Measurements from ENCODE around the gene HMG20B. TPM values are rescaled to one million over a fixed set of nuclear protein-coding genes. Genes with fewer than 3 reads are reported as not detected.

The HMG20B gene
- total RNA-seq, 1 experiment from 2014 or later: 588 TPM

DNA sequence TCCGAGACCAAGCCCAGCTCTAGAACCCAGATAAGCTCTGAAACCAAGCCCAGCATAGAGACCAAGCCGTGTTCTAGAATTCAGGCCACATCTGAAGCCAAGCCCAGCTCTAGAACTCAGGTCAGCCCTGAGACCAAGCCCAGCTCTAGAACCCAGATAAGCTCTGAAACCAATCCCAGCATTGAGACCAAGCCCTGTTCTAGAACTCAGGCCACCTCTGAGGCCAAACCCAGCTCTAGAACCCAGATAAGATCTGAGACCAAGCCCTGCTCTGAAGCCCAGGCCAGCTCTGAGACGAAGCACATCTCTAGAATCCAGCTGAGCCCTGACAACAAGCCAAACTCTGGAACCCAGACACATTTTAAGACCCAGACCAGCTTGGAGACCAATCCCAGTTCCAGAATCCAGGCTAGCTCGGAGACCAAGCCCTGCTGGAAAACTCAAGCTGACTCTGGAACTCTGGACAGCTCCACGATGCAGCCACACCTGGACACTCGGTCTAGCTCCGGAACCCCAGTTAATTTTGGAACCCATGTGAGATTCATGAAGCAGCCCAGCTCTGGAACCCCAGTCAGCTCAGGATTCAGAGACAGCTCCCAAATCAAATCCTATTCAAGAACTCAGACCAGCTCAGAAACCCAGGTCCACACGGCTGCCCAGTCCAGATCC is 18.4 kb downstream of the HMG20B start:
- DNase-seq (ENCODE audit: low read depth, low spot score): no peak
- in situ Hi-C loops (cut with HindIII; ENCODE audit: low pct_unique_long_range_greater_than_20kb, low sequenced_read_pairs): no loop called here

GRCh38 chr19:3591876-3592613 is 19.3 kb downstream of the HMG20B start:
- no peak for DNase-seq (ENCODE audit: low read depth, low spot score)
- in situ Hi-C loops (cut with HindIII; ENCODE audit: low pct_unique_long_range_greater_than_20kb, low sequenced_read_pairs): no loop called here

GRCh38 chr19:3593156-3593555 is 20.4 kb downstream of the HMG20B start:
- in situ Hi-C loops (cut with HindIII; ENCODE audit: low pct_unique_long_range_greater_than_20kb, low sequenced_read_pairs): no loop called here
- no peak for DNase-seq (ENCODE audit: low read depth, low spot score)

DNA sequence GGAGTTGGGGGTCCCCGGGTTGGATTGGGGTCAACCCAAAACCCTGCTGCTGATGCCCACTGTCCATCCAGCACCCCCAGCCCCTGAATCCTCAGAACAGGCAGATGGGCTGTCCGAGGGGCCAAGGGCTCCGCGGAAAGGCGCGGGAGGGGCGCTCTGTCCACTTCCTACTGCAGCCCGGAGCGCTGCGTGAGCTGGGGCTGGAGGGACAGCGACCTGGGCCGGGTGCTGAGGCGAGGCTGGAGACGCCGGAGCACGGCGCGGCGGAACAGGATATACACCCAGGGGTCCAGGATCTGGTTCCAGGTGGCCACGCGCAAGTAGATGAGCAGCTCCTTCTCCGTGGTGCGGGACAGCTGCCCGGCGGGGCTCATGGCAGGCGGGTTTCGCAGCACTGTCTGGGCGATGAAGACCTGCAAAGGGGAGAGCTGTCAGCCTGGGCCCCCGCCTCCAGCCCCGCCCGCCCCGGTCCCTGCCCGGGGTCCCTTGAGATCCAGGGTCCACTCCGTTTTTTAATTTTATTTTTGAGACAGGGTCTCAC is 22.8 kb downstream of the HMG20B start:
- no peak for DNase-seq (ENCODE audit: low read depth, low spot score)
- in situ Hi-C loops (cut with HindIII; ENCODE audit: low pct_unique_long_range_greater_than_20kb, low sequenced_read_pairs): no loop called here

GRCh38 chr19:3599776-3600187 is 27.0 kb downstream of the HMG20B start:
- in situ Hi-C loops (cut with HindIII; ENCODE audit: low pct_unique_long_range_greater_than_20kb, low sequenced_read_pairs): no loop called here

GRCh38 chr19:3601021-3601420 is 28.3 kb downstream of the HMG20B start:
- in situ Hi-C loops (cut with HindIII; ENCODE audit: low pct_unique_long_range_greater_than_20kb, low sequenced_read_pairs): no loop called here
- DNase-seq (ENCODE audit: low read depth, low spot score): no peak

More at GRCh38 chr19:3599776-3600187, 27.0 kb downstream of the HMG20B start:
- DNase-seq (ENCODE audit: low read depth, low spot score): no peak

- DNase-seq (ENCODE audit: low read depth, low spot score): no peak
- in situ Hi-C loops (cut with HindIII; ENCODE audit: low pct_unique_long_range_greater_than_20kb, low sequenced_read_pairs): no loop called here
These were observed 30.5 kb downstream of the HMG20B start for GRCh38 chr19:3603121-3603811.

DNA sequence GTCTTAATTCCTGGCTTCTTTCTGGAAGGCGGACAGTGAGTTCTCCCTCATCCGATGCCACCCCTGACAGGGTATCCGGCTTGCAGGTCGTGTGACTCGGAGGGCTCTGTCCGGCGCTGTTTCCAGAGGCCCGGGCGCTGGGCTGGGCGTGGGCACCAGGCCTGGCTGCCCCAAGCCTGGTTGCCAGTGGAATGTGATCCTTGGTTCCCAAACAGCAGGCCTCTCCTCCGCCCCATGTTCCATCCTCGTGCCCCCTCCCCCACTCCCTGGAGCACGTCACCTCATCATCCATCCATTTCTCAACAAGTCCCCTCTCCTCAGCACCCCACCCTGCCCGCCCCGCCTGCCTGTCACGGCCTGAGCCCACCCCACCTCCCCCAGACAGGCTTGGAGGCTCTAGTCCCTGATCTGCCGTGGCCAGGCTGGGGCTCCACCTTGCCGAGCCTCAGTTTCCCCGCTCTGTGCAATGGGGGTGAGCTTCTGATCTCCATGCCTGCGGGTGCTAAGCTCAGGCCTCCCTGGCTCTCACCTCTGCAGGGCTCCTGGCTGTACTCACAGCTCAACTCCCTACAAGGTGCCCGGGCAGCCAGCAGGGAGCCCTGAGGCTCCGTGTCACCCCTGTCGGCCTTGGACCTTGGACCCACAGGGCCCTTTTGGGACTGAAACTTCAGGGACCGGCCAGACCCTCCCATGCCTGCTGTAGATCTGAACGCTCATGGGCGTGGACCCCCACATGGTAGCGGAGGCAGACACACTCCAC is 31.7 kb downstream of the HMG20B start:
- no peak for DNase-seq (ENCODE audit: low read depth, low spot score)
- in situ Hi-C loops (cut with HindIII; ENCODE audit: low pct_unique_long_range_greater_than_20kb, low sequenced_read_pairs): no loop called here

DNA sequence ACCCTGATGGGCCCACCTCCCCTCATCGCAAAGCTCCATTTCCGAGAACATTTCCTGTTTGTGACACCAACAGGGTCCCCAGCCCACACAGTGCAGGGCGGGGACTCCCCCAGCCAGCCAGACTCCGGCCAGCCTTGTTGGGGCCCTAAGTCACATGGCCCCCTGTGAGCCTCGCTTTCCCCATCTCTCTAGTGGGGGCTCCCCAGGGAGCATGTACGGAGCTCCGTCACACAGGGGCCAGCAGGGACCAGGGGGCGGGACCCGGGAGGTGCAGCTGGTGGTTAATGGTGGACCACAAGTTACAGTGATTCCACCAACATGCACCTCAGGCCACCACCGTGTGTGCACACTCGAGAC is 32.2 kb downstream of the HMG20B start:
- in situ Hi-C loops (cut with HindIII; ENCODE audit: low pct_unique_long_range_greater_than_20kb, low sequenced_read_pairs): no loop called here
- DNase-seq (ENCODE audit: low read depth, low spot score): no peak

DNA sequence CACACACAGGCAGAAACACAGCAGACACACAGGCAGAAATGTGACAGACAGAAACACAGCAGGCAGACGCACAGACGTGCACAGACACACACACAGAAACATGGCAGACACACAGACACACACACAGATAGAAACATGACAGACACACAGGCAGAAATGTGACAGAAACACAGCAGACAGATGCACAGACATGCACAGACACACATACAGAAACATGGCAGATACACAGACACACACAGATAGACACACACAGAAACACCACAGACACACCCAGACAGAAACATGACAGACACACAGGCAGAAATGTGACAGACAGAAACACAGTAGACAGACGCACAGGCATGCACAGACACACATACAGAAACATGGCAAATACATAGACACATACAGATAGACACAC is 32.6 kb downstream of the HMG20B start:
- no peak for DNase-seq (ENCODE audit: low read depth, low spot score)
- in situ Hi-C loops (cut with HindIII; ENCODE audit: low pct_unique_long_range_greater_than_20kb, low sequenced_read_pairs): no loop called here

DNA sequence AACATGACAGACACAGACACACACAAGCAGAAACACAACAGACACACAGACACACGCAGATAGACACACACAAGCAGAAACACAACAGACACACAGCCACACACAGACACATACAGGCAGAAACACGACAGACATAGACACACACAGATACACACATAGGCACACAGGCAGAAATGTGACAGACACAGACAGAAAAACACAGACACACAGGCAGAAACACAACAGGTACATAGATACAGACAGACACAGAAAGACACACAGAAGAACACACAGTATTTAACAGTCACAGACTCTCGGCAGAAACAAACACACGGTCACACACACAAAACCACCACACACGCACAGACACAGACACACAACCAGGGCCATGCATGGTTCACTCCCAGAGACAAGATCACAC is 33.0 kb downstream of the HMG20B start:
- in situ Hi-C loops (cut with HindIII; ENCODE audit: low pct_unique_long_range_greater_than_20kb, low sequenced_read_pairs): no loop called here
- no peak for DNase-seq (ENCODE audit: low read depth, low spot score)

DNA sequence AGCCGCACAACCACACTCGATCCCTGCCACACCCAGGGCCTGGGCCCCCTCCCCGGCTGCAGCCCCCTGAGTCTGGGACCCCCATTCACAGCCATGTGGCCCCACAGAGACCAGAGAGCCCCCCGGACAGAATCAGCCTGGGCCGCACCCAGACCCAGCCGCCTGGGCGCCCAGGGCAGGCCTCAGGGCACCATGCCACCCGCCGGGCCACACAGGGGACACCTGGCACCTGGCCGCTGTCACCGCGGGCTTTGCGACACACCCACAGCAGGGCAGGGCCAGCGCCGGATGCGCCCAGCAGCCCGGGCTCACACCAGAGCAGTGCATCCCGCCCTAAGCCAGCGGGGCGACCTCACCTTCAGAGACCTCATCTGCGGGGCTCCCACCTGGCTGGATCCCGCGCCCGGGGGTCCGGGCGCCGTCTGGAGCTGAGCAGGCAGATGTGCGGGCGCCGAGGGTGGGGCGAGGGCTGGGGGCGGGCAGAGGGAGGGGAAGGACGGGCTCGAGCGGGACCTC is 33.5 kb downstream of the HMG20B start:
- in situ Hi-C loops (cut with HindIII; ENCODE audit: low pct_unique_long_range_greater_than_20kb, low sequenced_read_pairs): no loop called here
- DNase-seq (ENCODE audit: low read depth, low spot score): no peak

- in situ Hi-C loops (cut with HindIII; ENCODE audit: low pct_unique_long_range_greater_than_20kb, low sequenced_read_pairs): no loop called here
- DNase-seq (ENCODE audit: low read depth, low spot score): peak; percentile 44
These were observed 34.0 kb downstream of the HMG20B start, which contains the start of gene TBXA2R for GRCh38 chr19:3606690-3607289. TBXA2R (minus strand) TSS chr19:3606875; CDS start chr19:3600634, 6,241 bp downstream.

GRCh38 chr19:3607303-3608078 is 34.7 kb downstream of the HMG20B start:
- in situ Hi-C loops (cut with HindIII; ENCODE audit: low pct_unique_long_range_greater_than_20kb, low sequenced_read_pairs): no loop called here
- DNase-seq (ENCODE audit: low read depth, low spot score): no peak

GRCh38 chr19:3608079-3608641 is 35.4 kb downstream of the HMG20B start:
- in situ Hi-C loops (cut with HindIII; ENCODE audit: low pct_unique_long_range_greater_than_20kb, low sequenced_read_pairs): no loop called here
- no peak for DNase-seq (ENCODE audit: low read depth, low spot score)

- DNase-seq (ENCODE audit: low read depth, low spot score): no peak
- in situ Hi-C loops (cut with HindIII; ENCODE audit: low pct_unique_long_range_greater_than_20kb, low sequenced_read_pairs): no loop called here
These were observed 36.1 kb downstream of the HMG20B start for GRCh38 chr19:3608750-3609322.
